Measurements from ENCODE around the gene ATAT1. TPM values are rescaled to one million over a fixed set of nuclear protein-coding genes. Genes with fewer than 3 reads are reported as not detected.

ATAT1 gene
- total and polyA plus RNA-seq, 9 of the 15 experiments (the other 6 are each of a cell fraction or from before 2014, with no cell fraction given), result 0.65 to 5.8 (median 1.6) TPM

DNA sequence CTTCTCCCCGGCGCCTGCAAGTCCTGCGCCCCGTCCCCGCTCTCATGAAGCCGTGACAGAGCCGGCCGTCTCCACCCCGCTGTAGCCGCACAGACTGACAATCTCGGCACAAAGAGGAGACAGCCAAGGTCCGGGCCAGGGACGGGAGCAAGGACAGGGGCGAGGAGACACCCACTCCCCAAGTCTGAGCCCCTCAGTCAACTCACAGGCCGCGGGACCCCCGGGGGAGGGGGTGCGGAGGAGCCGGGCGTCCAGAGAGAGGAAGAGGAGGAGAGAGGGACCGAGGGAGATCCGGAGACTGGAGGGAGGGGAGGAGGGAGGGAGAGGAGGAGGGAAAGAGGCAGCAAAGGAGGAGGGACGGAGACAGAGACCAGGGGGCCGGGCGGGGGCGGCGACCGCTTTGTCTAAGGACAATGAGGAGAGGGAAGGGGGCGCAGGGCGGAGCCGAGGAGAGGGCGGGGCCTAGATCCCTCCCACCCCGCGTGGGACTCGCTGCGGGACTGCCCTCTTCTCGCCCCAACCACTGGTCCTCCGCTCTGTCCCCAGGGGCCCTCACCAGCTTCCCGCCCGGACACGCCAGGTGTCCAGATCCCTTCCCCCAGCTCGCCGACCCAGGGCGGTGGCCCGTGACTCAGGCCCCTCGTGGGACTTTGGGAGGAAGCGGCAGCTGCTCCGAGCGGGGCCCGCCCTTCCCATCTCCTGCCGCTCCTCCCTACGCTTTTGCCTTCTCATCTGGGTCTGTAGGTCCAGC, 60.4 kb downstream of the ATAT1 start (continued):
- TF ChIP-seq CTBP1 (IDR thresholded peaks at IDR 0.05; ENCODE audit: borderline replicate concordance) (peak; percentile 92; the same call in 1 of the 2 replicates), ESRRA (IDR thresholded peaks at IDR 0.05; ENCODE audit: borderline replicate concordance, low read depth) (0 out of 2 replicates have a peak, but pooled peaks have one; percentile 22), ZBTB1 (CRISPR knock-in tag; IDR thresholded peaks at IDR 0.05; ENCODE audit: borderline replicate concordance, low read depth) (0 out of 2 replicates have a peak, but pooled peaks have one; percentile 15), NFRKB (IDR thresholded peaks at IDR 0.05; ENCODE audit: low read depth) (peak; percentile 63), SRSF7 (optimal IDR thresholded peaks at IDR 0.05; ENCODE audit: low read depth, low read length) (no peak), ZBTB7A (IDR thresholded peaks at IDR 0.05; ENCODE audit: borderline replicate concordance, control insufficient read depth, low read depth, low read length) (peak; percentile 96), GATAD2A (IDR thresholded peaks at IDR 0.05) (peak; percentile 91), SREBF2 (CRISPR knock-in tag; IDR thresholded peaks at IDR 0.05) (no peak), SMARCA4 (IDR thresholded peaks at IDR 0.05) (peak; percentile 63), ZNF354B (CRISPR knock-in tag; IDR thresholded peaks at IDR 0.05) (no peak), HNRNPUL1 (IDR thresholded peaks at IDR 0.05; ENCODE audit: low read length) (no peak), XRCC5 (IDR thresholded peaks at IDR 0.05; ENCODE audit: low read depth, low read length) (peak; percentile 23), HDAC1 (IDR thresholded peaks at IDR 0.05) (peak in 1 of 2 experiments; percentile 95; a peak in 3 of 4 replicates)
- TF ChIP-seq, protein P1, sequence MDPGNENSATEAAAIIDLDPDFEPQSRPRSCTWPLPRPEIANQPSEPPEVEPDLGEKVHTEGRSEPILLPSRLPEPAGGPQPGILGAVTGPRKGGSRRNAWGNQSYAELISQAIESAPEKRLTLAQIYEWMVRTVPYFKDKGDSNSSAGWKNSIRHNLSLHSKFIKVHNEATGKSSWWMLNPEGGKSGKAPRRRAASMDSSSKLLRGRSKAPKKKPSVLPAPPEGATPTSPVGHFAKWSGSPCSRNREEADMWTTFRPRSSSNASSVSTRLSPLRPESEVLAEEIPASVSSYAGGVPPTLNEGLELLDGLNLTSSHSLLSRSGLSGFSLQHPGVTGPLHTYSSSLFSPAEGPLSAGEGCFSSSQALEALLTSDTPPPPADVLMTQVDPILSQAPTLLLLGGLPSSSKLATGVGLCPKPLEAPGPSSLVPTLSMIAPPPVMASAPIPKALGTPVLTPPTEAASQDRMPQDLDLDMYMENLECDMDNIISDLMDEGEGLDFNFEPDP (CRISPR knock-in tag; IDR thresholded peaks at IDR 0.05), result 0 out of 2 replicates have a peak, but pooled peaks have one; percentile 7
- TF ChIP-seq, protein P2, sequence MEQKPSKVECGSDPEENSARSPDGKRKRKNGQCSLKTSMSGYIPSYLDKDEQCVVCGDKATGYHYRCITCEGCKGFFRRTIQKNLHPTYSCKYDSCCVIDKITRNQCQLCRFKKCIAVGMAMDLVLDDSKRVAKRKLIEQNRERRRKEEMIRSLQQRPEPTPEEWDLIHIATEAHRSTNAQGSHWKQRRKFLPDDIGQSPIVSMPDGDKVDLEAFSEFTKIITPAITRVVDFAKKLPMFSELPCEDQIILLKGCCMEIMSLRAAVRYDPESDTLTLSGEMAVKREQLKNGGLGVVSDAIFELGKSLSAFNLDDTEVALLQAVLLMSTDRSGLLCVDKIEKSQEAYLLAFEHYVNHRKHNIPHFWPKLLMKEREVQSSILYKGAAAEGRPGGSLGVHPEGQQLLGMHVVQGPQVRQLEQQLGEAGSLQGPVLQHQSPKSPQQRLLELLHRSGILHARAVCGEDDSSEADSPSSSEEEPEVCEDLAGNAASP (IDR thresholded peaks at IDR 0.05), result no peak
- TF ChIP-seq, protein P3, sequence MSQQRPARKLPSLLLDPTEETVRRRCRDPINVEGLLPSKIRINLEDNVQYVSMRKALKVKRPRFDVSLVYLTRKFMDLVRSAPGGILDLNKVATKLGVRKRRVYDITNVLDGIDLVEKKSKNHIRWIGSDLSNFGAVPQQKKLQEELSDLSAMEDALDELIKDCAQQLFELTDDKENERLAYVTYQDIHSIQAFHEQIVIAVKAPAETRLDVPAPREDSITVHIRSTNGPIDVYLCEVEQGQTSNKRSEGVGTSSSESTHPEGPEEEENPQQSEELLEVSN (IDR thresholded peaks at IDR 0.05; ENCODE audit: borderline replicate concordance in 1 of 2, extremely low read depth in 1 of 2, insufficient read depth in 1 of 2, insufficient read length in 1 of 2, low read depth in 1 of 2, low read length in 1 of 2, poor library complexity in 1 of 2, severe bottlenecking in 1 of 2), result peak; percentile 70 to 87
- TF ChIP-seq, protein P4, sequence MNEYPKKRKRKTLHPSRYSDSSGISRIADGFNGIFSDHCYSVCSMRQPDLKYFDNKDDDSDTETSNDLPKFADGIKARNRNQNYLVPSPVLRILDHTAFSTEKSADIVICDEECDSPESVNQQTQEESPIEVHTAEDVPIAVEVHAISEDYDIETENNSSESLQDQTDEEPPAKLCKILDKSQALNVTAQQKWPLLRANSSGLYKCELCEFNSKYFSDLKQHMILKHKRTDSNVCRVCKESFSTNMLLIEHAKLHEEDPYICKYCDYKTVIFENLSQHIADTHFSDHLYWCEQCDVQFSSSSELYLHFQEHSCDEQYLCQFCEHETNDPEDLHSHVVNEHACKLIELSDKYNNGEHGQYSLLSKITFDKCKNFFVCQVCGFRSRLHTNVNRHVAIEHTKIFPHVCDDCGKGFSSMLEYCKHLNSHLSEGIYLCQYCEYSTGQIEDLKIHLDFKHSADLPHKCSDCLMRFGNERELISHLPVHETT (CRISPR knock-in tag; conservative IDR thresholded peaks at IDR 0.05 in 1 of 2, IDR thresholded peaks at IDR 0.05 in 1 of 2), result no peak; a peak in 2 of 4 replicates
- TF ChIP-seq, protein P5, sequence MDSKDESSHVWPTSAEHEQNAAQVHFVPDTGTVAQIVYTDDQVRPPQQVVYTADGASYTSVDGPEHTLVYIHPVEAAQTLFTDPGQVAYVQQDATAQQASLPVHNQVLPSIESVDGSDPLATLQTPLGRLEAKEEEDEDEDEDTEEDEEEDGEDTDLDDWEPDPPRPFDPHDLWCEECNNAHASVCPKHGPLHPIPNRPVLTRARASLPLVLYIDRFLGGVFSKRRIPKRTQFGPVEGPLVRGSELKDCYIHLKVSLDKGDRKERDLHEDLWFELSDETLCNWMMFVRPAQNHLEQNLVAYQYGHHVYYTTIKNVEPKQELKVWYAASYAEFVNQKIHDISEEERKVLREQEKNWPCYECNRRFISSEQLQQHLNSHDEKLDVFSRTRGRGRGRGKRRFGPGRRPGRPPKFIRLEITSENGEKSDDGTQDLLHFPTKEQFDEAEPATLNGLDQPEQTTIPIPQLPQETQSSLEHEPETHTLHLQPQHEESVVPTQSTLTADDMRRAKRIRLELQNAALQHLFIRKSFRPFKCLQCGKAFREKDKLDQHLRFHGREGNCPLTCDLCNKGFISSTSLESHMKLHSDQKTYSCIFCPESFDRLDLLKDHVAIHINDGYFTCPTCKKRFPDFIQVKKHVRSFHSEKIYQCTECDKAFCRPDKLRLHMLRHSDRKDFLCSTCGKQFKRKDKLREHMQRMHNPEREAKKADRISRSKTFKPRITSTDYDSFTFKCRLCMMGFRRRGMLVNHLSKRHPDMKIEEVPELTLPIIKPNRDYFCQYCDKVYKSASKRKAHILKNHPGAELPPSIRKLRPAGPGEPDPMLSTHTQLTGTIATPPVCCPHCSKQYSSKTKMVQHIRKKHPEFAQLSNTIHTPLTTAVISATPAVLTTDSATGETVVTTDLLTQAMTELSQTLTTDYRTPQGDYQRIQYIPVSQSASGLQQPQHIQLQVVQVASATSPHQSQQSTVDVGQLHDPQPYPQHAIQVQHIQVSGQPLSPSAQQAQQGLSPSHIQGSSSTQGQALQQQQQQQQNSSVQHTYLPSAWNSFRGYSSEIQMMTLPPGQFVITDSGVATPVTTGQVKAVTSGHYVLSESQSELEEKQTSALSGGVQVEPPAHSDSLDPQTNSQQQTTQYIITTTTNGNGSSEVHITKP (IDR thresholded peaks at IDR 0.05; ENCODE audit: partially characterized antibody), result peak; percentile 83

Data from K562 (cell line).